ENCODE measurements around the gene MICAL2.

MICAL2 gene

DNA sequence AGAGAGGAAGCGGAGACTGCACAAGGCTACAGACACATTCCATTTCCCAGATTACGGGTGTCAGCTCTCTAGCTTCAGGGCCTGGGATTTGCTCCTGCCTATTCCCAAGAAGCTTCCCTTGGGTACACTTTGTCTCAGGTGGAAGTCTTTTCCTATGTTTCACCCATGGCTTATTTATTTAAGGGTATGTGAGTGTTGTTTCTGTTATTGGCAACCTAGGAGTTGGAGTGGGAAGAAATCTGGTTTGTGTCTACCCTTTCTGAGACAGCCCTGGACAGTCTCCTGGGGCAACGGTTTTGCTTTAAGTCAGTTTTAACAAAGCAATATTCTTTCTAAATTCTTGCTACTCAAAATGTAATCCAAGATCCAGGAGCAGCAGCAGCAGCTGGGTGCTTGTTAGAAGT lies 127.0 kb downstream of the MICAL2 start:
- Histone ChIP-seq H3K4me1 (ENCODE audit: insufficient read depth, low read length) (peaks cover 67% of the 10 kb centered on the region), H3K9me3 (ENCODE audit: low read length) (no peaks in the 10 kb centered on the region), H3K4me3 (ENCODE audit: low read depth in 1 of 2, low read length in 2 of 2) (no peak overlapping the region), H3K36me3 (ENCODE audit: insufficient read depth, low read length) (peaks cover 31% of the 10 kb centered on the region), H3K9ac (ENCODE audit: low read length) (peak overlapping the region; percentile 11), H3K27ac (ENCODE audit: low read depth, low read length) (peak overlapping the region; percentile 86), H3K27me3 (ENCODE audit: control insufficient read depth in 1 of 2, insufficient read depth in 2 of 2, low read length in 2 of 2) (no peaks in the 10 kb centered on the region)

DNA sequence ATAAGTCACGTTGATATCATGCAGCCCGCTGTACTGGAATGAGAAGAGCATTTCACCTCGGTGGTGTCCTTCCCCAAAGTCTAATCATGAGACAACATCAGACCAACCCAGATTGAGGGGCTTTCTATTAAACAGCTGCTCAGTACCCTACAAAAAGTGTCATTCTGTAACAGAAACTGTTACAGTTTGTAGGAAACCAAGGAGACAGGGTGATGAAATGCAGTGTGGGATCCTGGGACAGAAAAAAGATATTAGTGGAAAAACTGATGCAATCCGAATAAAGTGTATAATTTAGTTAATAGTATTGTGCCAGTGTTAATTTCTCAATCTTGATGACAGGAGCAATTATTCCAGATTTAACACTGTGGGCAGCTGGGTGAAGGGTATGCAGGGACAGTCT lies 128.0 kb downstream of the MICAL2 start:
- Histone ChIP-seq H3K4me3 (ENCODE audit: low read depth in 1 of 2, low read length in 2 of 2) (no peak overlapping the region), H3K4me1 (ENCODE audit: insufficient read depth, low read length) (peaks cover 77% of the 10 kb centered on the region), H3K27ac (ENCODE audit: low read depth, low read length) (peak overlapping the region; percentile 86), H3K36me3 (ENCODE audit: insufficient read depth, low read length) (peaks cover 36% of the 10 kb centered on the region), H3K27me3 (ENCODE audit: control insufficient read depth in 1 of 2, insufficient read depth in 2 of 2, low read length in 2 of 2) (no peaks in the 10 kb centered on the region), H3K9ac (ENCODE audit: low read length) (peak overlapping the region; percentile 11), H3K9me3 (ENCODE audit: low read length) (no peaks in the 10 kb centered on the region)

DNA sequence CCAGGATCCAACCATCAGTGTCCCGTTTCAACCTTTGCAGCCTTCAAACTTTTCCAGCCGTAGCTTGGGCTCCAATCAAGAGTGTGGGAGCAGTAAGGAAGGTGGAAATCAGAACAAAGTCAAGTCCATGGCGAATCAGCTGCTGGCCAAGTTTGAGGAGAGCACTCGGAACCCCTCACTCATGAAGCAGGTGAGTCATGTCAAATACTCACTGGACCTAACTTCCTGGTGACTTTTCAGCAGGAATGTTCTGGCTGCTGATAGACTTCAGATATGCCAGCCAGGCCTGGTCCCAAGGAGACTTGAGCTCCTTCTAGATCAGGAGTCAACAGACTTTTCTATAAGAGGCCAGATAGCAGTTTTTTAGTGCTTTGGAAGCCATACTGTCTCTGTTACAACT lies 129.0 kb downstream of the MICAL2 start:
- Histone ChIP-seq H3K4me1 (ENCODE audit: insufficient read depth, low read length) (peaks cover 83% of the 10 kb centered on the region), H3K9me3 (ENCODE audit: low read length) (no peaks in the 10 kb centered on the region), H3K27me3 (ENCODE audit: control insufficient read depth in 1 of 2, insufficient read depth in 2 of 2, low read length in 2 of 2) (no peaks in the 10 kb centered on the region), H3K36me3 (ENCODE audit: insufficient read depth, low read length) (peaks cover 36% of the 10 kb centered on the region), H3K27ac (ENCODE audit: low read depth, low read length) (peak overlapping the region; percentile 86), H3K4me3 (ENCODE audit: low read depth in 1 of 2, low read length in 2 of 2) (no peak overlapping the region), H3K9ac (ENCODE audit: low read length) (no peak overlapping the region)

DNA sequence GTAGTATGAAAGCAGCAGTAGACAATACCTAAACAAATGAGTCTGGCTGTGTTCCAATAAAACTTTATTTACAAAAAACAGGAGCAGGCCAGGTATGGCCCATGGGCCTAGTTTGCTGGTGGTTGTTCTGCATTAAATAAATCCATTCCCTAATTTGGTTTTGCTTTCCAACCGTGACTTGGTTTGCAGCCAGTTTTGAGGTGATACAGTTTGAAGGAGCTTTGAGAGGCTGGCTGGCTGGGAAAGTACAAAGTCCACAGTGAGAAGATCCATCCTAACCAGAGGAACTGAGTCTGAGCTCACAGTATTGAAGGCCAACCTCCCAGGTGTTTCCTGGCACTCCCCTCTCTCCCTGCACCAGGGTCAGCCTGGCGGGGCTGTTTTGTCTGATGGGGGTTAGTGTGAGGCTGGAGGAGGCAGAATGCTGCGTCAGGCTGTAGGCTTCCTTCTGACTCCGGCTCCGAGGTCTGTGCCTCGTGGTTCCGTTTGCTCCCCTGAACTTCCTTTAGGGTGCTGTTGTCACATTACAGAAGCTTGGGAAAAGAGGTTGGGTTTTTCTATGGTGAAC lies 129.5 kb downstream of the MICAL2 start:
- no peak overlapping the region for H3K4me3 ChIP-seq (ENCODE audit: low read depth in 1 of 2, low read length in 2 of 2)
- no peaks in the 10 kb centered on the region for H3K9me3 ChIP-seq (ENCODE audit: low read length)
- H3K36me3 ChIP-seq (ENCODE audit: insufficient read depth, low read length), result peaks cover 36% of the 10 kb centered on the region
- no peak overlapping the region for H3K9ac ChIP-seq (ENCODE audit: low read length)
- peak overlapping the region; percentile 86 for H3K27ac ChIP-seq (ENCODE audit: low read depth, low read length)
- peaks cover 80% of the 10 kb centered on the region for H3K4me1 ChIP-seq (ENCODE audit: insufficient read depth, low read length)
- no peaks in the 10 kb centered on the region for H3K27me3 ChIP-seq (ENCODE audit: control insufficient read depth in 1 of 2, insufficient read depth in 2 of 2, low read length in 2 of 2)

DNA sequence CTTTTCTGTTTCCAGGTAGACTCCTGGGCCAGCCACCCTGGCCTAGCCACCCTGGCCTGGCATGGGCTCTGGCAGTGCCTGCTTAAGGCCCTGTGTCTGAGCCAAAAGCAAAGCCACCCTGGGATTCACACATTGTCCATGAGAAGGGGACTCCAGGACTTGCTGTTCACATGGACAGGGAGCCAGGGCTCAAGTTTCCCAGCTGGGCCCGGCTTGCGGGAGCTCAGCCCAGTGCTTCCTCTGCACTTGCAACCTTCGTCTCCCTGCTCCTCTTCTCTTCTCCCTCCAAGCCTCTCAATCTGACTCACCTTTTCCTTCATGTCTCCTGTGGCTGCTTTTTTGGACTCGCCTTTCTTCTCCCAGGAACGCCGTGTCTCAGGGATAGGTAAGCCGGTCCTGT lies 130.3 kb downstream of the MICAL2 start:
- H3K27ac ChIP-seq (ENCODE audit: low read depth, low read length), result peak overlapping the region; percentile 9
- peaks cover 80% of the 10 kb centered on the region for H3K4me1 ChIP-seq (ENCODE audit: insufficient read depth, low read length)
- peaks cover 36% of the 10 kb centered on the region for H3K36me3 ChIP-seq (ENCODE audit: insufficient read depth, low read length)

DNA sequence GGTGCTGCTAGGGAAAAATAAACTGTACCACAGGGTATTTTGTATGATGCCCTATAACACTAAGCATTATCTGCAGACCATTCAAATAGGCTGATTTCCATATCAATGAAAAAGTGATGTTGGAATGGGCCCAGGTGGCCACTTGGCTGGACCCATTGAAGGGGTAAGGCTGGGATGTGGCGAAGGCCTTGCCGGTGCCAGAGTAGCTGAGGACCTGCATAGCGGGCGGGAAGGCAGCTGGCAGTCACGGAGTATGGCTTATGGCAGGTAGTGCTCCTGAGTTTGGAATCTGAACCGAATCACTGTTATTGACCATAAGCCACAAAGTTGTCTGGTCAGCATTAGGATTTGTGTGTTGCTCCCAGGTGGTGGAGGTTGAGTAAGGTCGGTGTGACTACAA lies 131.0 kb downstream of the MICAL2 start:
- Histone ChIP-seq H3K27me3 (ENCODE audit: control insufficient read depth in 1 of 2, insufficient read depth in 2 of 2, low read length in 2 of 2) (no peaks in the 10 kb centered on the region), H3K9ac (ENCODE audit: low read length) (no peak overlapping the region), H3K27ac (ENCODE audit: low read depth, low read length) (no peak overlapping the region), H3K4me1 (ENCODE audit: insufficient read depth, low read length) (peaks cover 73% of the 10 kb centered on the region), H3K36me3 (ENCODE audit: insufficient read depth, low read length) (peaks cover 36% of the 10 kb centered on the region), H3K4me3 (ENCODE audit: low read depth in 1 of 2, low read length in 2 of 2) (no peak overlapping the region), H3K9me3 (ENCODE audit: low read length) (no peaks in the 10 kb centered on the region)

More for the DNA sequence above, 130.3 kb downstream of the MICAL2 start:
- no peaks in the 10 kb centered on the region for H3K27me3 ChIP-seq (ENCODE audit: control insufficient read depth in 1 of 2, insufficient read depth in 2 of 2, low read length in 2 of 2)
- no peak overlapping the region for H3K9ac ChIP-seq (ENCODE audit: low read length)
- no peak overlapping the region for H3K4me3 ChIP-seq (ENCODE audit: low read depth in 1 of 2, low read length in 2 of 2)
- H3K9me3 ChIP-seq (ENCODE audit: low read length), result no peaks in the 10 kb centered on the region

DNA sequence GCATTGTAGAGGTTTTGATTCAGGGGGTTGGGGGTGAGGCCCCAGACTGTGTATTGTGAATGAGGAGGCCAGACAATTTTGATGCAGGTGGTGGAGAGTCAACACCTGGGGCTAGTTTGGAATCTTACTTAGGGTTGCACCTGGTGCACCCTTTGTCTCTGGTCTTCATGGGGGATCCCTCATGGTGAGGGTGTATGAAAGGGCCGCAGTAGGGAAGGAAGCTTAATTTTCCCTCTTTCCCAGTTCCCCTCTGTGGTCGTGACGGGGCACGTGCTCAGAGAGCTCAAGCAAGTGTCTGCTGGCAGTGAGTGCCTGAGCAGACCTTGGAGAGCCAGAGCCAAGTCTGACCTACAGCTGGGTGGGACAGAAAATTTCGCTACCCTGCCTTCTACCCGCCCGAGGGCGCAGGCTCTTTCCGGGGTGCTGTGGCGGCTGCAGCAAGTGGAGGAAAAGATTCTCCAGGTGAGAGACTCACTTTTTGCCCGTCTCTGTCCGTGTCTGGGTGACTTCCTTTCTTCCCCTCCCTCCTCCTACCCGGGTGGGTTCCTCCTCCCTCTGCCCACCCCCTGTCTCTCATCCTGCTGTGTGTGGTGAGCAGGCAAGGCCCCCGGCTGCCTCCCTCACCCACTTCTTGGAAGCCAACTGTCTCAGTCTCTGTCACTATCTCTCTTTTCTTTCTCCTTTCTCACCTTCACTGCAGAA lies 131.7 kb downstream of the MICAL2 start:
- Histone ChIP-seq H3K9me3 (ENCODE audit: low read length) (no peaks in the 10 kb centered on the region), H3K4me3 (ENCODE audit: low read depth in 1 of 2, low read length in 2 of 2) (no peak overlapping the region), H3K9ac (ENCODE audit: low read length) (no peak overlapping the region), H3K27me3 (ENCODE audit: control insufficient read depth in 1 of 2, insufficient read depth in 2 of 2, low read length in 2 of 2) (no peaks in the 10 kb centered on the region), H3K36me3 (ENCODE audit: insufficient read depth, low read length) (peaks cover 36% of the 10 kb centered on the region), H3K4me1 (ENCODE audit: insufficient read depth, low read length) (peaks cover 69% of the 10 kb centered on the region), H3K27ac (ENCODE audit: low read depth, low read length) (no peak overlapping the region)

DNA sequence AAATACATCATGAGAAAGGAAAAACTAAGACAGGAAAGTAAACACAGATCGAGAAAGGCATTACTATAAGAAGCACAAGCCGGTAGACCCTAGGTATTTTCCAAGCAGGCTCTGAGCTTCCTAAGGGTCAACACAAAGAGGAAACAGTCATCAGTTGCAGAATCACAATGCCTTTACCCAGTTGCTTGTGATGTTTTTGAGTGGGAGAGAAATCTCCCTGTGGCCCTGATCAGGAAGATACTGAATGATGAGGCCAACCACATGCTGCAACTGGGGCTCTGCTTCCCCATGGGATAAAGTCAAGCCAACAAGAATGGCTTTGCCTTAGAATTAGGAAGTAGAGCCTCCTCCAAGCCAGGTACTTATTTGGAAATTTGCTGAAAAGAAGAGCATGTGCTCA lies 132.6 kb downstream of the MICAL2 start:
- Histone ChIP-seq H3K36me3 (ENCODE audit: insufficient read depth, low read length) (peaks cover 36% of the 10 kb centered on the region), H3K27me3 (ENCODE audit: control insufficient read depth in 1 of 2, insufficient read depth in 2 of 2, low read length in 2 of 2) (no peaks in the 10 kb centered on the region), H3K27ac (ENCODE audit: low read depth, low read length) (no peak overlapping the region), H3K9ac (ENCODE audit: low read length) (no peak overlapping the region), H3K4me1 (ENCODE audit: insufficient read depth, low read length) (peaks cover 69% of the 10 kb centered on the region), H3K9me3 (ENCODE audit: low read length) (no peaks in the 10 kb centered on the region), H3K4me3 (ENCODE audit: low read depth in 1 of 2, low read length in 2 of 2) (no peak overlapping the region)

DNA sequence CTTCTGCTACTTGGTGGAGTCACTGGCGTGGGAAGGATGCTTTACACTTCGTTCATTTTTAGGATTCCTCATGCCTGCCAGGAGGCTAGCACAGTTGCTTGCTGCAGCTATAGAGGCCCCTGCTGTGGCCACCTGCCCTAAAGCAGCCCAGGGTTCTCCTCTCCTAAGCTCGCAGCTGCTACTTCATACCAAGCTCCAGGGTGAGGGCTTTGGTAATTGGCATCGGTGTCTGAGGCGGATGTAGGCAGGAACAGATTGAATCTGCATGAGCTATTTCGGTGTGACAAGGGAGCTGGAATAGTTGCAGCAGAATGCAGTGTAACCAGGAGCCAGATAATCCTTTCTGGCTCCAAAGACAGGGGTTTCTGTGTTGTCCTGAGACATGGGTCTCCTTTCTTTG lies 133.1 kb downstream of the MICAL2 start:
- Histone ChIP-seq H3K27me3 (ENCODE audit: control insufficient read depth in 1 of 2, insufficient read depth in 2 of 2, low read length in 2 of 2) (no peaks in the 10 kb centered on the region), H3K27ac (ENCODE audit: low read depth, low read length) (peak overlapping the region; percentile 64), H3K4me3 (ENCODE audit: low read depth in 1 of 2, low read length in 2 of 2) (no peak overlapping the region), H3K9me3 (ENCODE audit: low read length) (no peaks in the 10 kb centered on the region), H3K9ac (ENCODE audit: low read length) (no peak overlapping the region), H3K36me3 (ENCODE audit: insufficient read depth, low read length) (peaks cover 36% of the 10 kb centered on the region), H3K4me1 (ENCODE audit: insufficient read depth, low read length) (peaks cover 69% of the 10 kb centered on the region)

DNA sequence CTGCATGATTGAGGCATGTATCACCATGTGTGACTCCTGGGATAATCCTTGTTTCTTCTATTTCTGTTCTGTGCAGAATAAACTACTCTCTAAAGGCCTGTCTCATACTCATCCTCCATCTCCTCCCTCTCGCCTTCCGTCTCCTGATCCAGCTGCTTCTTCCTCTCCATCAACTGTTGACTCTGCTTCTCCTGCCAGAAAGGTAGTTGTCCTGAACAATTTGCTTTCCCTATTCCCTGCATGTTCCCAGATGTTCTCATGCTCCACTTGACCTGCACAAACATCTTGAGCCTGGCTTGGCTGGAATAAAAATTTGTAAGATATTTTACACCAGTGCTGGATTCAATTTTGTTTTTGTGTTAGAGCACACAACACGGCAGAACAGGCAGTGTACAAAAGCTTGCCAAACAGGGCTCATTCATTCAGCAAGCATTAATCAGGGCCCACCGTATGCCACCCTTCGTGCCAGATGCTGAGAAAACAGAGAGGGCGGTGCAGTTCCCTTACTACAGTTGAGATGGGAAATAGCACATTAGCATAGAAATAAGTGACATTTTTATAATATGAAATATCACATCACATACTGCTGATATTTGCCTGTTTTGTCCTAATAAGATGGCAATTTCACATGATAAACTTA lies 133.6 kb downstream of the MICAL2 start:
- Histone ChIP-seq H3K36me3 (ENCODE audit: insufficient read depth, low read length) (peaks cover 38% of the 10 kb centered on the region), H3K9me3 (ENCODE audit: low read length) (no peaks in the 10 kb centered on the region), H3K9ac (ENCODE audit: low read length) (no peak overlapping the region)

DNA sequence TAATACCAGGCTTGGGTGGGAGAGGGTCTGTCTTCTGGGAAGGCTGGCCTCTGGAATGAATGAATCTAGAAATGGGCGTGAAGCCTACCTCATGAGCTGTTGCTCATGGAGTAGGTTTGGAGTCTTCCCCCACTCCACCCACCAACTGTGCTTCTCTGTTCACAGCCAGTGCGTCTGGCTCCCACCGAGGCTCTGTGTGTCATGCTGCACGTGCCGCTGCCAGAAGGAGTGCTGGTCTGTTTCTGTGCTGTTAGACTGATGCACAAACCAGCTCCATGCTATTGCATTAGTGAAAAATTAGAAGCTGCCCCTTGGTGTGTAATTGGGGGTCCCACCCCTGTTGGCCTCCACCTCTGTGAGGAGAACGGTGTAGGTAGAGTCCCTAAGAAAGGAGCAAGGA lies 134.7 kb downstream of the MICAL2 start:
- Histone ChIP-seq H3K9me3 (ENCODE audit: low read length) (no peaks in the 10 kb centered on the region), H3K4me1 (ENCODE audit: insufficient read depth, low read length) (peaks cover 68% of the 10 kb centered on the region), H3K36me3 (ENCODE audit: insufficient read depth, low read length) (peaks cover 40% of the 10 kb centered on the region), H3K9ac (ENCODE audit: low read length) (no peak overlapping the region), H3K27ac (ENCODE audit: low read depth, low read length) (no peak overlapping the region), H3K4me3 (ENCODE audit: low read depth in 1 of 2, low read length in 2 of 2) (no peak overlapping the region), H3K27me3 (ENCODE audit: control insufficient read depth in 1 of 2, insufficient read depth in 2 of 2, low read length in 2 of 2) (no peaks in the 10 kb centered on the region)

More for the DNA sequence above, 133.6 kb downstream of the MICAL2 start:
- peaks cover 69% of the 10 kb centered on the region for H3K4me1 ChIP-seq (ENCODE audit: insufficient read depth, low read length)
- H3K27me3 ChIP-seq (ENCODE audit: control insufficient read depth in 1 of 2, insufficient read depth in 2 of 2, low read length in 2 of 2), result no peaks in the 10 kb centered on the region
- no peak overlapping the region for H3K27ac ChIP-seq (ENCODE audit: low read depth, low read length)
- no peak overlapping the region for H3K4me3 ChIP-seq (ENCODE audit: low read depth in 1 of 2, low read length in 2 of 2)

Measured in muscle layer of colon (tissue), 2 donors.